ENCODE data around the gene APBA1.
A peak's percentile ranks its signal among the peaks of the same experiment; 100 is the strongest.

Gene APBA1

GRCh38 chr9:69389437-69389995 lies 282.7 kb downstream of the APBA1 start:
- no peak for DNase-seq

GRCh38 chr9:69388596-69388995 lies 283.6 kb downstream of the APBA1 start:
- no peak for DNase-seq

GRCh38 chr9:69386651-69387050 lies 285.5 kb downstream of the APBA1 start:
- DNase-seq = no peak

GRCh38 chr9:69385581-69386033 lies 286.6 kb downstream of the APBA1 start:
- DNase-seq = no peak

- no peak for DNase-seq
Observed at GRCh38 chr9:69382135-69382534, 290.0 kb downstream of the APBA1 start.

- no peak for DNase-seq
Observed at GRCh38 chr9:69380811-69381210, 291.4 kb downstream of the APBA1 start.

GRCh38 chr9:69380301-69380700 lies 291.9 kb downstream of the APBA1 start:
- DNase-seq = no peak

- DNase-seq = peak in 1 of 2 experiments; percentile 27
Observed at GRCh38 chr9:69379270-69379982, 292.7 kb downstream of the APBA1 start.

- no peak for DNase-seq
Observed at GRCh38 chr9:69377981-69378380, 294.2 kb downstream of the APBA1 start.

Data from SW 1271 (cell line).